HG03457 (cell line): ENCODE measurements around the gene SRSF4.

ENCODE experiments used
- ATAC-seq: cut with Tn5 transposase; IDR thresholded peaks from one replicate; pipeline ENCODE4 v1.9.1; 2021; ENCODE audit warnings: moderate number of reproducible peaks; ENCODE audit not compliant: unreplicated experiment

SRSF4 gene

DNA sequence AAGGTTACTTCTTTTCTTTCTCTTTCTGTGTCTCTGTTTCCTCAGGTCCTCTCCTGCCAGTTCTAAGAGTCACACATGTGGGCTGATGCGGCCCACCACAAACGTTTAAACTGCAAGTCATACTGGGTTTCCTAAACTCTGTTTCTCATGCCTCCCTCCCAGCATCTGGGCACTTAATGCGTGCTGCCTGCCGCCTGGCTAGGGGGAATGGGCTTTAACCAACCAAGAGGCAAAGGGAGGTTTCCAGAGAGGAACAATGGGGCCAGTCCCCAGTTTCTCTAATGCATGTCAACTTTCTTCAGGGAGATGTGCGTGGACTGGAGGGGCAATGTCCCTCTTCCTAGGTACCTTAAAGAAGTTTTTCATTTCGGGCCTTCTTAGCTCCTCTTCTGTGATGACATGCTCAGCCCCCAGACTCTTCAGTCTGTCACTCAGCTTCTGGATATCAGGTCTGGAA is 19.9 kb upstream of the SRSF4 start:
- ATAC-seq: no peak

DNA sequence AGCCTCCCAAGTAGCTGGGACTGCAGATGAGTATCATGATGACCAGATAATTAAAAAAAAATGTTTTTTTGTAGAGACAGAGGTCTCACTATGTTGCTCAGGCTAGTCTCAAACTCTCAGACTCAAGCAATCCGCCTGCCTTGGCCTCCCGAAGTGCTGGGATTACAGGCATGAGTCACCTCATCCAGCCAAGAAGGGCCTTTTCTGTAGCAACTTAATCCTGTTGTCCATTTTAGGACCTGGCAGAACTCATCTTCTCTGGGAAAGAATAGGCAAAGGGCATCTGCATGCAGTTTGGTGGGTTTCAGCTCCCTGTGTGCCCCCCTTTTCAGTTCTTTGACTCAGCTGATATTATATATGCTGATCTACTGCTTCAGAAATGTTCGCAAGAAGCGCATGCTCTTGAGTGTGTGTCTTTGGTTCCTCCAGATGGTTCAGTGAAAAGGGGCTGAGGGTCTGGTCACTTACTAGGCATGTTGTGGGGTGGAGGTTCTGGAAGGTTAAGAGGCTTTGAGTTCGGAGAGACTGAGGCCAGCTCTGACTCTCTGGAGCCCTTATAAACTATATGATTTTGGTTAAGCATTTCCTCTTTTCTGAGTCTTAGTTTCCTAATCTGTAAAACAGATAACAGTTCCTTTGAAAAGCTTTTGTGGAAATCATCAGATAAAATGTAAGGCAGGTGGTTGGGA is 19.4 kb upstream of the SRSF4 start:
- ATAC-seq: no peak

DNA sequence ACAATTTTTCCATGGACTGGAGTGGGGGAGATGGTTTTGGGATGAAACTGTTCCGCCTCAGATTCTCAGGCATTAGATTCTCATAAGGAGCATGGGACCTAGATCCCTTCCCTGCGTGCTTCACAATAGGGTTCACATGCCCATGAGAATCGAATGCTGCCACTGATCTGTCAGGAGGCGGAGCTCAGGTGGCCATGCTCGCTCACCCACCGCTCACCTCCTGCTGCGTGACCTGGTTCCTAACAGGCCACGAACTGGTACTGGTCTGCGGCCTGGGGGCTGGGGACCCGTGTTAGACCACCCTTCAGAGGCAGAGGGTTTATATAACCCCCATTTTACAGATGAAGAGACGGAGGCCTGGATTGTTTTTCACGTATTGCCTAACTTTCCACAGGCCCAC is 16.3 kb upstream of the SRSF4 start:
- ATAC-seq: no peak

DNA sequence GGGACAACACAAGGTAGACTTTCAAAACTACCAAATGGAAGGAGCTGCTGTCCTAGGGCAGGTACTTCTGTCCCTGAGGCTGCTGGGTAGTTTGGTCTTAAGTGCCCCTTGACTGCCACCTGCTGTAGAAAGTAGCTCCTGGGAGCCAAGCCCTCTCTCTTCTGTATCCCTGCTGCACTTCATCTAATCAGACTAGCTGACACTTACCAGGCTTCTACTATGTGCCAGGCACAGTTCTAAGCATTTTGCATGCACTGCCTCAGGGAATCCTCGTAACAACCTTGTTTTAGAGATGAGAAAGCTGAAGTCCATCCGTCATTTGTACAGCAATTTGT is 15.9 kb upstream of the SRSF4 start:
- no peak for ATAC-seq

DNA sequence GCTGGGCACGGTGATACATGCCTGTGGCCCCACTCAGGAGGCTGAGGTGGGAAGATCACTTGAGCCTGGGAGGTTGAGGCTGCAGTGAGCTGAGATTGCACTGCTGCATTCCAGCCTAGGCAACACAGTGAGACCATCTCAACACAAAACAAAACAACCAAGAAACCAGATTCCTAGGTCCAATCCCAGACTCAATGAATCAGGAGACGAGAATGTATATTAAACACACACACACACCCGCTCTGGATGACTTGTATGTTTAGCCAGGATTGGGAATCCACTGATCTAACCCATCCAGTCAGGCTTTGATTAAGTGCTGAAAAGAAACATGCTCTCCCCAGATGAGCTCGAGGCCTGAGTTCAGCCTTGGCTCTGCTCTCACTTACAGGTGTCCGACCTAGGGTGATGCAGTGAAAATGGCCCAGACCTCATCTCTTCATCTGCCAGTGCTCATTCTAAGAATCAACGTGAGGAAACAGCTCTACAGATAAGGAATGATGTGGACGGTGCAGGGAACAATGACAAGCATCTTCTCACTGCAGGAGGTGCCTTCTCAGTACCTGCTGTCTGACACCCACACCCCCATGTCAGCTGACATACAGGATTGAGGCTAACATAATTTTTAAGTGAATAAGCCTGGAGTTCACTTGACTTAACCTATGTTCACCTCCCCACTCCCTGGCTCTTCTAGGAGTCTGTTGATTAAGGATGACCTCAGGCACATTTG is 15.3 kb upstream of the SRSF4 start:
- no peak for ATAC-seq

DNA sequence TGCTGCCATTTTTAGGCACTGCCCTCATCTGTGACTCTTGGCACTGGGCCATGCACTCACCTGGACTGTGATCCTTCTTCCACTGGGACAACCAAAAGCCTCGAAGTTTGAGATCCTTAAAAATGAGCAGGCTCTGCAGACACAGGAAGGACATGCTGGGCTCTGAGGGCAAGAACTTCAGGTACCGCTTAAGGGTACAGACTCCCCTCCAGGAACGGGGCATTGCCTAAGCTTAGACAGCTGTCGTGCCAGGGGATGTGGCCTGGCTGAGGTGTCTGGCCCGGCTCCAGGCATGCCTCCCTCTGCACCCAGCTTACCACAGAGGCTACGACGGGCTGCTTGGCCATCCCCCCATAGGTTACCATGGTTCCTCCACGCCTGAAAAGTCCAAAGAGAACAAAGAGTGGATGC is 14.2 kb upstream of the SRSF4 start:
- no peak for ATAC-seq

DNA sequence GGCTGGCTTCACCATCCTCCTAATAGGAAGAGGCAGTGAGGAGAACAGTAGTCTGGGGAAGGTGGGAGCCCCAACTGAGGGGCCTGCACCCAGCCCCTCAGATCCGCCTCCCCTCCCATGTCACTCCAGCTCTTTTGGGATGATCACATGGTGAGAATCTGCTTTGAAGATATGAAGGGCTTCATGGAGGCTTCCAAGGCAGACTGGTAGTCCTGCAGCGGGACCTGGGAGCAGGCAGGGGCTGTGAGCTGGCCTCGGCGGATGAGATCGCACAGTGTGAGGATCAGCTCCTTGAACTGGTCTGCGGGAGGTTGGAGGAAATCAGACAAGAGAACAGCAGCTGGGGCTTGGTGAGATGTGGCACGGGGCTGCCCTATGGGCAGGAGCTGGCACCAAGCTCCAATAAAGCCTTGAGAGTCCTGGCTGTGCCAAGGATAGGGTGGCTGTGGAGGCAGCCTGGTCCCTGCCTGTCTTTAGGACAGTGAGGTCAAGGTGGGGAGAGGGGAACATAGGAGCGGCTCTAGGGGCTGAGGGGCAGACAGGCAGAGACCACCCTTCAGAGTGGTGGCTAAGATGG is 12.3 kb upstream of the SRSF4 start:
- no peak for ATAC-seq

DNA sequence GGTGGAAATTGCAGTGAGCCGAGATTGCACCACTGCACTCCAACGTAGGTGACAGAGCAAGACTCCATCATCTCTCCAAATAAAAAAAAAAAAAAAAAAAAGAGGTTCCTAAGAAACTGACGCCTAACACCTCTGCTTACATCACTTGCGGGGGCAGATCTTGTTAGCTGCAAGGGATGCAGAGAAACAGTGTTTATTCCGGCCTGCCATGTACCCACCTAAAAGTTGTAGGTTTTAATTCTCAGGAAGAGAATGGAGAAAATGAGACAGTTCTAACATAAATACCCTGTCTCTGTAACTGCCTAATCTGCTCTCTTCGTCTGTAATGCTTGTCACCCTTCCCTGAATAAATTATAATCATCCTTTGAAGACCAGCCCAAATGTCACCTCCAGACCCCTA is 9.0 kb upstream of the SRSF4 start:
- ATAC-seq: no peak

DNA sequence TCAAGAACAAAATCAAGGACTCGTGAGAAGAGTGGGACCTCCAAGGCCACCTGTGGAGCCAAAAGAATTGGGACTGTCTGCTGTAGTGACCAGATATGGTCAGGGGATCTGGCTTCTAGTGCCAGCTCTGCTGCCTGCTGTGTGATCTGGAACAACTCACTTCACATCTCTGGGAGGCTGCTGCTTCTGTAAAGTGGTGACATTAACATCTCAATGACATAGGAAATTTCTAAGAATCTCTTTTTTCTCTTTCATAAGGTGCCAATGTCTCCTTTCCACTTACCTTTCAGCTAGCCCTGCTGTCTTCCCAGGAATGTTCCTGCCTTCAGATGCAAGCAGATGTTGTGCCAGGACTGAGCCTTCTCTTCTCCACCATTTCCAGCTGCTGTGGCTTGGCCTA is 5.0 kb upstream of the SRSF4 start:
- ATAC-seq: no peak

DNA sequence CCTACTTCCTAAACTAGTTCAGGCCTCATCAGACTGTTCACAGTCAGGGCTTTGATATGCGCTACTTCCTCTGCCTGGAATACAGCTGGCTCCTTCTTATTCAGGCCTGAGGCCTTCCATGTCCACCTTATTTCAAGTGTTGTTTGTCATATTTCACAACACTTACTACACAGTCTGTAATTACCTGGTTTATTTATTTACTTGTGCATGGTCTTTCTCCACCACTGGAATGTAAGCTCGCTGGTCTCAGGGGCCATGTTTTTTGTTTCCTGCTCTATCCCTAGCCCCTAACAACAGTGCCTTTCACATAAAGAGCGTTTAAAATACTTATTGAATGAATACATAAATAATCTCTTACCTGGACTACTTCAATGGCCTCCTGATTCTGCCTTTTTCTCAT is 4.6 kb upstream of the SRSF4 start:
- ATAC-seq: no peak

DNA sequence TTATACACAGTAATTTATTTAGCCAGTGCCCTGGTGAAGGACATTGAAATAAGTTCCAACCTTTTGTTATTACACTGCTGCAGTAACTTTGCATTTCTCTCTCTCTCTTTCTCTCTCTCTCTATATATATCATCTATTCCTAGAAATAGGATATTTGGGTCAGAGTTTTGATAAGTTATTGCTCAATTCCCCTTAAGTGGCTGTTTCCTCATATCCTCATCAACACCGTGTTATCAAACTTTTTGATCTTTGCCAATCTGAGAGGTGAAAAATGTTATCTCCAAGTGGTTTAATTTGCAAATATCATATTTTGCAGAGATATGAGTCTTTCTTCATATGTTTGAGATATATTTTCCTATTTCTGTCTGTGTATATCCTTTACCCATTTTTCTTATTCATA is 1.6 kb upstream of the SRSF4 start:
- no peak for ATAC-seq

DNA sequence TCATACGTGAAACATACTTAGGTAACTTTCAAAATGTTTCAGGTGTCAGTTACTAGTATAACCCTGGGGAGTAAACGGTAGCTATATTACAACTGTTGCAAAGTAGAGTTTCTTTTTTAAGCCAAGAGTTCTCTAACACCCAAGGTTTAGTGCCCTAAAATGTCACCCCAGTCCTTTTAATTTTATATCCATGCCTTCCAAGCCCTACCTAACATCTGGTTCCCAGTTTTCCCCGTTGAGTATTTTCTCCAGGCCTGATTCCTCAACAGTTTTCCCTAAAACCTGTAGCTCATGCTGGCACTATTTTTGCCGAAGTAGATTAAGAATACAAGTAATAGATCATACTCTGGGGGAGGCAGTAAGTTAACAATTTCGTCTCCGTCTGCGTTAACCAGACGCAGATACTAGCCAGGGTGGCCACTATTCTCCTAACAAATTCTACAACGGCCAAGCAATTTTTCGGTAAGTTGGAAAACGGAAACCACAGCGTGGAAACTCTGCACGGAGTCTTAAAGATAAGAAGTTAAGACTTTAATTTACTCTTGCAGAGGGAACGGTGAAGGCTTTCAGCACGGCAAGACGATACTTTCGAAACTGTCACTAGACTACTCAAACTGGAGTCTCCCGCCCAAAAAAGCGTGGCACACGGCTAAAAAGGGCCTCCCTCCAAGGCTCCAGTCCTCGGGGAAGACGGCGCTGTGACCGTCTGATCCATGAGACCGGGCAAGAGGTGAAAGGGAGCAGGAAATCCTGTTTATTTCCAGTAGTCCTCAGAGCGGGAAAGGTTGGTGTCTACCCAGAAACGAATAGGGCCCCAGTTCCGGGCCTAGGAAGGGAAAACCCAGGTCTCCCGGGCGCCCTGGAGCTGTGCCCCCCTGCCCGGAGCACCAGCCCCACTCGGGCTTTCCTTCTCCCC is 945 bp downstream of the SRSF4 start:
- peak; percentile 5 for ATAC-seq

DNA sequence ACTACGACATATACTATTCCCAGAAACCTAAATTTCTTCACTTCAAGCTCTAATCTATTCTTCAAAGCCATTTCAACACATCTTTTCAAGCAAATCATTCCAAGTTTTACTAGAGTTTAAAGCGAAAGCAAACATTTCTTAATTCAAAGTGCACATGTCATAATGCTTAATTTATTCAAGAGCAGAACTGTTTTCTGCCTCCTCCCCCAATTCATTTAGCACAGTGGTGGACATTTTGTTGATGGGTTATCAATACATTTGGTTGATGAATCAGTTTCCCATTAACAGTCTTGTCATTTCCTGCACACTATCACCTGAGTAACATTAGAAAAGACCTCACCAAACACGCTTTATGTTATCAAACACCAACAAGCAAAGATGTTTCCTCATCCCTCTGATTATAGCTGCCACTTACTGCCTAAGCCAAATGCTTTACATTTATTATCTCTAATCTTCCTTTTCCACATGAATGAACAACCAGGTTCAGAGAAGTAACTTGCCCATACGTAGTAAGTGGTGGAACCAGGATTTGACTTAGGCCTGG is 2.0 kb downstream of the SRSF4 start:
- no peak for ATAC-seq

DNA sequence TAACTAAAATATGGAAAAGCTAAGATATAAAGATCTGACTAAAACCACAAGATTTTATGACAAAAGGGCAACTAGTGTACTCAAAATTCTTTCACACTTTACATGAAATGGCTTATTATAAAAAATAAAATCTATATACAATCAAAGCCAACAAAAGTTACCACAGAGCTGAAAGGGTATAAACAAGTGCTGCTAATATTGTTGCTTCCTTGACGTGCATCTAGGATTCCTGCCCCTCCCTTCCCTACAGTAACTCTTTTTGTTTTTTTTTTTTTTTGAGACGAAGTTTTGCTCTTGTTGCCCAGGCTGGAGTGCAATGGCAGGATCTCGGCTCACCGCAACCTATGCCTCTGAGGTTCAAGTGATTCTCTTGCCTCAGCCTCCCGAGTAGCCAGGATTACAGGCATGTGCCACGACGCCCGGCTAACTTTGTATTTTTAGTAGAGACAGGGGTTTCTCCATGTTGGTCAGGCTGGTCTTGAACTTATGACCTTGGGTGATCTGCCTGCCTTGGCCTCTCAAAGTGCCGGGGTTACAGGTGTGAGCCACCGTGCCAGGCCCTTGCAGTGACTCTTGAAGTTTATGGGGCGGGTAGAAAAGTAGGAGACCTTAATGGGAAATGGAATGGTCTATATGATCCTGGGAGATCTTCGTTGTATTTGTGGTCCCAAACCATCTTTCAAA is 4.5 kb downstream of the SRSF4 start:
- ATAC-seq: no peak

DNA sequence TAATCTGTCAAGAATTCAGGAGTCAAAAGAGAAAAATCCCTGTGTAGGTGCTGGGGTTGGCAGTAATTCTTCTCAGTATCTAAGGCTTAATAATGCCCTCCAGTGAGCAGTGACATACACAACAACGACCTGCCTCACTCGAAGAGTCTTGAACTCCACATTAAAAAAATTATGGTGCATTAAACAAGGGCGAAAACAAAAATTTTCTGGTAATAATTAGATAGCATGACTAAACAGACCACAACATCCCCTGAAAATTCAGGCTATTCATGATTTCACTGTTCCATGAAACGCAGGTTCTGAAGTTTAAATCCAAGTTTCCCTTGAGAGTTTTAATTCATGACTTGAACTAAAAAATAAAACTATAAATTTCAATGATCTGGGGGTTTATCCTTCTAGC is 5.1 kb downstream of the SRSF4 start:
- no peak for ATAC-seq

DNA sequence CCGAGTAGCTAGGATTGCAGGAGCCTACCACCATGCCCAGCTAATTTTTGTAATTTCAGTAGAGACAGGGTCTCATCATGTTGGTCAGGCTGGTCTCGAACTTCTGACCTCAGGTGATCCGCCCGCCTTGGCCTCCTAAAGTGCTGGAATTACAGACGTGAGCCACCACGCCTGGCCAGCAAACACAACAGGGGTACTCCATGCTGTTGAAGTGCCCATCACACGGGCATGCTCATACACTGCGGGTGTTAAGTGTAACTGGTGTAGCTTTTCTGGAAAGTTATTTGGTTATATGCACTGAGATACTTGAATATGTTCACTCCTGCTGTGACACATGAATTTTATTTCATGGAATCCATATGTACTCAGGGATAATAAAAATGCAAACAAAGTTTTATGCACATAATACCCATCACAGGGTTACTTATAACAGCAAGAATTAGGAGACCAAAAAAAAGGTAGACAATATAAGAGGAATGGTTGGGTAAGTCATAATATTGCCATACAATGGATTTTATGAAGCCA is 9.2 kb downstream of the SRSF4 start:
- ATAC-seq: no peak

DNA sequence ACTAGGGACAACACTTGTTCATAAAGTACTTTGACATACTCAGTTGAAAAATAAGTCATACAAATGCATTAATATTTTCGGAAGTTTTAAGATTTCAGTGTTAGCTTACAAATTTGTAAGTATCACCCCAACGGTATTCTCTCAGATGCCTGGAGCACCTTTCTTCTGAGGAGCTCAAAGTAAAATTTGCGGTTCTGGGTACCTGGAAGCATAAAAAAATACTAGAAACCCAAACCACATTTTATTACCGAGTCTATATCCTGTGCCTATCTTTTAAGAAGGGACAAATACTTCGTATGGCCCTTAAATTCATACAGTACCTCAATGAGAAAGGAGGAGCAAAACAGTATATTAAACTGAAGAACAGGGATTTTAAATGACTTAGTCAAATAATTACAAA is 10.2 kb downstream of the SRSF4 start:
- no peak for ATAC-seq

DNA sequence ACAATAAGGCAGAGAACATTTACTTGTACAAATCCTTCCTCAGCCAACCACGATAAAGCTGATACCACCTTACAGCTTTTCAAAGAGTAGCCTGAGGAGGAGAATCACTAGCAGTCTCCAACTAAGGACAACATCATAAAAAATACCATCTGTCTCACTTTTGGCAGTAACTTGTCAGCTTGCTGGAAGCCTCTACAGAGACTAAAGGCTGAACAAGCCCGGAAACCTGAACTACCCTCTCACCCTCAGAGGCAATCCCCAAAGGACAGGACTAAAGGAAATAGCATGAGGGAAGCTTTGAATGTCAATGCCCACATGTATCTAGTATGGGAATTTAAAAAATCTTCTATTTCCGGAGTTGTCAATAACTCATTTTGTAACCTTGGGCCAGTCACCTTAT is 10.6 kb downstream of the SRSF4 start:
- no peak for ATAC-seq

DNA sequence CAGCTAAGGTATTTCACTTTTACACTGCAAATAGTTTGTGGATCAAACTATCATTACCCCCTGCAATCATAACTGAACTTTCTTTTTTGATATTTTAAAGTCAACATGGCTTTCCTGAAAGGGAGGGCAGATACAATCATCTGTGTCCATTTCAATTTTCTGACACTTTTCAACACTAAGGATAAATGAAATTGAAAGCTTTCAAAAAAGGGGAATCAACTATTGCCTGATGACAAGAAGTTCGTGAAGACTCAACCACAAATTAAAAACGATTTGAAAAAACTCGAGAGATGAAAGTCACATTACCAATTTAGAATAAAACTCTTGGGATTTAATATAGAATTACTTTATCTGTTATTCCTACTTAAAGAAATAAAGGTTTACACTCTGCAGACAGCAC is 11.7 kb downstream of the SRSF4 start:
- no peak for ATAC-seq

DNA sequence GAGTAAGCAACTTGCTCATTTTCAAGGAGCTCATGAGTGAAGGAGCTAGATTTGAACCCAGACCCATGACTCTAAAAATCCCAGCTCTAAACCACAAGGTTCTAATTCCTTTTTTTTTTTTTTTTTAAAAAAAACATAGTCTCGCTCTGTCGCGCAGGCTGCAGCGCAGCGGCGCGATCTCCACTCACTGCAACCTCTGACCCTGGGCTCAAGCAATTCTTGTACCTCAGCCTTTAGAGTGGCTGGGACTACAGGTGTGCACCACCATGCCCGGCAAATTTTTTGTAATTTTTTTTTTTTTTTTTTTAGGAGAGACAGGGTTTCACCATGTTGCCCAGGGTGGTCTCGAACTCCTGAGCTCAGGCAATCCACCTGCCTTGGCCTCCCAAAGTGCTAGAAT is 13.8 kb downstream of the SRSF4 start:
- no peak for ATAC-seq
